ENCODE results near the gene LIMS2. TPM values are rescaled to one million over a fixed set of nuclear protein-coding genes. Genes with fewer than 3 reads are reported as not detected.

Gene LIMS2
- total RNA-seq, 1 experiment from 2014 or later = 9.0 TPM

GRCh38 chr2:127706215-127706990 is 31.1 kb upstream of the LIMS2 start:
- Histone ChIP-seq H3K4me3 (no peak overlapping the region), H3K27me3 (replicated peaks) (no peaks in the 10 kb centered on the region), H3K4me1 (replicated peaks) (peaks cover 37% of the 10 kb centered on the region), H3K27ac (no peak overlapping the region), H3K36me3 (peaks cover 72% of the 10 kb centered on the region), H3K9me3 (replicated peaks) (peaks cover 5% of the 10 kb centered on the region; the same call in 1 of the 2 replicates)
- no peak for DNase-seq (ENCODE audit: low read depth in 1 of 2, low spot score in 2 of 2)

- H3K9me3 ChIP-seq (replicated peaks) = peaks cover 5% of the 10 kb centered on the region; the same call in 1 of the 2 replicates
- H3K27ac ChIP-seq = no peak overlapping the region
- peaks cover 43% of the 10 kb centered on the region for H3K4me1 ChIP-seq (replicated peaks)
- no peaks in the 10 kb centered on the region for H3K27me3 ChIP-seq (replicated peaks)
- DNase-seq (ENCODE audit: low read depth in 1 of 2, low spot score in 2 of 2) = no peak
- H3K4me3 ChIP-seq = no peak overlapping the region
- peaks cover 73% of the 10 kb centered on the region for H3K36me3 ChIP-seq
Measured at GRCh38 chr2:127705391-127706065, 30.2 kb upstream of the LIMS2 start.

GRCh38 chr2:127704641-127705390 is 29.5 kb upstream of the LIMS2 start:
- peaks cover 47% of the 10 kb centered on the region for H3K4me1 ChIP-seq (replicated peaks)
- peaks cover 73% of the 10 kb centered on the region for H3K36me3 ChIP-seq
- no peak overlapping the region for H3K4me3 ChIP-seq
- H3K27ac ChIP-seq = no peak overlapping the region
- no peaks in the 10 kb centered on the region for H3K27me3 ChIP-seq (replicated peaks)
- H3K9me3 ChIP-seq (replicated peaks) = peaks cover 5% of the 10 kb centered on the region; the same call in 1 of the 2 replicates
- DNase-seq (ENCODE audit: low read depth in 1 of 2, low spot score in 2 of 2) = no peak

DNA sequence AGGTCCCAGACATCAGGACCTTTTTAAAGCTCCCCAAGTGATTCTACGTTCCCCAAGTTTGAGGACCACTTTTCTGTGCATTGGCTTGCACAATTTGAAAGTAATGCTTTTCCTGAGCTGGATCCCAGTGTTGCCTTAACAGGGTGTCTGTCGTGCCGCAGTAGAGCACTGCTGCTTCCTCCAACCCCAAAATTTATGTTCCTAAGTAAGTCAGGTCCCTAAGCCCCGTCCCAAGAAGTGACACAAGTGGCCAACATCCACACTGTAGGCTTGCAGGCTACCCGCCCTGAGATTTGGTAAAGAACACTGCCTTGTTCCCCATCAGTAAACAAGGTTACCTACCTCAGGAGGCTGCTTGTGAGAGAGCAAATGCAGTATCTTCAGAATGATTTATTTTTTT is 28.0 kb upstream of the LIMS2 start:
- no peak overlapping the region for H3K27ac ChIP-seq
- H3K36me3 ChIP-seq = peaks cover 59% of the 10 kb centered on the region
- H3K9me3 ChIP-seq (replicated peaks) = peaks cover 5% of the 10 kb centered on the region; the same call in 1 of the 2 replicates
- peaks cover 40% of the 10 kb centered on the region for H3K4me1 ChIP-seq (replicated peaks)
- no peak overlapping the region for H3K4me3 ChIP-seq
- H3K27me3 ChIP-seq (replicated peaks) = no peaks in the 10 kb centered on the region
- DNase-seq (ENCODE audit: low read depth in 1 of 2, low spot score in 2 of 2) = no peak

GRCh38 chr2:127702395-127703009 is 27.2 kb upstream of the LIMS2 start:
- no peaks in the 10 kb centered on the region for H3K27me3 ChIP-seq (replicated peaks)
- DNase-seq (ENCODE audit: low read depth in 1 of 2, low spot score in 2 of 2) = no peak
- H3K4me1 ChIP-seq (replicated peaks) = peaks cover 32% of the 10 kb centered on the region
- peaks cover 5% of the 10 kb centered on the region; the same call in 1 of the 2 replicates for H3K9me3 ChIP-seq (replicated peaks)
- H3K27ac ChIP-seq = peak overlapping the region; percentile 90
- H3K4me3 ChIP-seq = peak overlapping the region; percentile 97
- peaks cover 53% of the 10 kb centered on the region for H3K36me3 ChIP-seq

DNA sequence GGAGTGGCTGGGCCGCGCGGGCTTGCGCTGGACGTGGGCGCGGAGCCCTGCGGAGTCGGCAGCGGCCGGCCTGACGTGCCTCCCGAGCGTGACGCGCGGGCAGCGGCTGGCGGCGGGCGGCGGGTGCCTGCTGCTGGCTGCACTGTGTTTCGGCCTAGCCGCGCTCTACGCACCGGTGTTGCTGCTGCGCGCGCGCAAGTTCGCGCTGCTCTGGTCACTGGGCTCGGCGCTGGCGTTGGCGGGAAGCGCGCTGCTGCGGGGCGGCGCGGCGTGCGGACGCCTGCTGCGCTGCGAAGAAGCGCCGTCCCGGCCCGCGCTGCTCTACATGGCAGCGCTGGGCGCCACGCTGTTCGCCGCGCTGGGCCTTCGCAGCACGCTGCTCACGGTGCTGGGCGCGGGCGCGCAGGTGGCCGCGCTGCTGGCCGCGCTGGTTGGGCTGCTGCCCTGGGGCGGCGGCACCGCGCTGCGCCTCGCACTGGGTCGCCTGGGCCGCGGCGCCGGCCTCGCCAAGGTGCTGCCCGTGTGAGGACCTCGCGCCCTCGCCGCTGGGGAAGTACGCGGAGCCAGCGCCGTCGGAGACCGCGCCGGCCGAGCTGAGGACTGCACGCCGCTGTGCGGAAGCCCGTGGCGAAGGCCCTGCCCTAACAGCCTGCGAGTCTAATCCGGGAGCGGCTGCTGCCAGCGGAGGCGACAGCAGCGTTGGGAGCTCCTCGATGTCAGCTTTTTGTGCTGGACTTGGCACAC is 26.5 kb upstream of the LIMS2 start:
- Histone ChIP-seq H3K4me1 (replicated peaks) (peaks cover 29% of the 10 kb centered on the region), H3K9me3 (replicated peaks) (peaks cover 5% of the 10 kb centered on the region; the same call in 1 of the 2 replicates), H3K27me3 (replicated peaks) (no peaks in the 10 kb centered on the region), H3K36me3 (peaks cover 49% of the 10 kb centered on the region), H3K4me3 (peak overlapping the region; percentile 97), H3K27ac (peak overlapping the region; percentile 90)
- DNase-seq (ENCODE audit: low read depth in 1 of 2, low spot score in 2 of 2) = peak; percentile 78 to 80

DNA sequence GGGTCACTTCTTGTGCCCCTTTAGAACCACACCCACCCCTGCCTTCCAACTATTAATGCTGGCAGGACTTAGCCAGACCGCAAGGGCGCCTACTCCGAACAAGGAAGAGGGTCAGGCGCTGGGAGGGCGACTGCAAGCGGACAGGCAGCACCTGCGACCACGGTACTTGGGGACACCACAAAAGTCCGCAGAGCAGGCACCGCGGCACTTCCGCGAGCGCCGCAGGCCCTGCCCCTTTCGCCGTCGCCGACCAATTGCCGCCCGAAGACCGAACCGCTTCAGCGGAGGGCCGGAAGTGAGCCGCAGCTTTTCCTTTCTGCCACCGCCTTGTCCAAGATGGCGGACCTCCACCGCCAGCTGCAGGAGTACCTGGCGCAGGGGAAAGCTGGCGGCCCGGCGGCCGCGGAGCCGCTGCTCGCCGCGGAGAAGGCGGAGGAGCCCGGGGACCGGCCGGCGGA is 25.9 kb upstream of the LIMS2 start, which contains the start of gene SFT2D3:
Gene SFT2D3 (plus strand): TSS at position 305 of the 458 bp plus-strand sequence. CDS start 32 bp downstream, at position 337.
- Histone ChIP-seq H3K27me3 (replicated peaks) (no peaks in the 10 kb centered on the region), H3K4me3 (peak within 1 kb of the TSS; percentile 97), H3K9me3 (replicated peaks) (peaks cover 5% of the 10 kb centered on the region; the same call in 1 of the 2 replicates), H3K27ac (peak within 1 kb of the TSS; percentile 90), H3K4me1 (replicated peaks) (peaks cover 35% of the 10 kb centered on the region), H3K36me3 (peaks cover 43% of the 10 kb centered on the region)
- DNase-seq (ENCODE audit: low read depth in 1 of 2, low spot score in 2 of 2) = peak; percentile 89 to 92

- Histone ChIP-seq H3K4me3 (peak overlapping the region; percentile 97), H3K27ac (peak overlapping the region; percentile 90), H3K36me3 (peaks cover 37% of the 10 kb centered on the region), H3K27me3 (replicated peaks) (no peaks in the 10 kb centered on the region), H3K4me1 (replicated peaks) (peaks cover 38% of the 10 kb centered on the region), H3K9me3 (replicated peaks) (peaks cover 5% of the 10 kb centered on the region; the same call in 1 of the 2 replicates)
- DNase-seq (ENCODE audit: low read depth in 1 of 2, low spot score in 2 of 2) = no peak
Measured at GRCh38 chr2:127700527-127701192, 25.3 kb upstream of the LIMS2 start.

GRCh38 chr2:127698553-127699355 is 23.4 kb upstream of the LIMS2 start:
- H3K27me3 ChIP-seq (replicated peaks) = no peaks in the 10 kb centered on the region
- no peak overlapping the region for H3K27ac ChIP-seq
- peaks cover 5% of the 10 kb centered on the region; the same call in 1 of the 2 replicates for H3K9me3 ChIP-seq (replicated peaks)
- peaks cover 22% of the 10 kb centered on the region for H3K36me3 ChIP-seq
- peaks cover 45% of the 10 kb centered on the region for H3K4me1 ChIP-seq (replicated peaks)
- no peak for DNase-seq (ENCODE audit: low read depth in 1 of 2, low spot score in 2 of 2)
- no peak overlapping the region for H3K4me3 ChIP-seq

DNA sequence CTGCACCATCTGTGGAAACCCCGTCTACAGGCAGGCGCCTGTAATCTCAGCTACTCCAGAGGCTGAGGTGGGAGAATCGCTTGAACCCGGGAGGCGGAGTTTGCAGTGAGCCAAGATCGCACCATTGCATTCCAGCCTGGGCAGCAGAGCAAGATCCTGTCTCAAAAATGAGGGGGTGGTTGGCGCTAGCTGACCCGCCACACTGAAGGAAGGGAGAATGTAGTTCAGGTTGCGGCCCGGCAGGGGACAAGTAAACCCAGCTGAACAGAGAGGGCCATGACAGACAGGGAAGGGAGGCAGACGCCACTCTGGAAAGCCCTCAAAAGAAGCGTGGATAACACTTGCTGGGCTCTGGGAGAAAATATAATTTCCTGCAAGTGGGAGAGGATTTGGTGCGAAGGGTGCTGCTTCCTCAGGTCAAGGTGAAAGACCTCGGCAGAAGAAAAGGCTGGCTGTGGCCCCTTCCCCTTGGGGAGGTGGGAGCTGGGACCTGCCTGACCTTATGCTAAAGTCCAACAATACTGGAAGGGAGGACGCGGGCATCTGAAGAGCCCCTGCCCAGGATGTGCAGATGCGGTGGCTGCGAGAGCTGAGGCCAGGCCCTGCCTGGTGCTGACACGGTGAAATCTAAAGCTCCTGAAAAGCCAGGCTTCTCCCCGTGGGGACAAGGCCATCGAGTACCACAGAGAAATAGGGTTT is 22.3 kb upstream of the LIMS2 start:
- Histone ChIP-seq H3K4me1 (replicated peaks) (peaks cover 38% of the 10 kb centered on the region), H3K27me3 (replicated peaks) (no peaks in the 10 kb centered on the region), H3K27ac (no peak overlapping the region), H3K9me3 (replicated peaks) (peaks cover 5% of the 10 kb centered on the region; the same call in 1 of the 2 replicates), H3K36me3 (peaks cover 13% of the 10 kb centered on the region), H3K4me3 (no peak overlapping the region)
- no peak for DNase-seq (ENCODE audit: low read depth in 1 of 2, low spot score in 2 of 2)
